ACC112 (cell line): ENCODE results near the gene PLD4.
"Not testable (repeated sequence)": the region's sequence is repeated elsewhere in the genome, so short reads cannot be mapped to it uniquely, and the experiment has no call there.

Source experiments
- H2AFZ ChIP-seq: fragments of 200-600 bp; sonication (generic); one replicate; pipeline ENCODE4 v1.6.0; 2017; ENCODE audit warnings: antibody characterized with exemption, low read length; ENCODE audit not compliant: unreplicated experiment
- H3K27ac ChIP-seq: fragments of 200-600 bp; sonication (generic); 2 replicates; pipeline ENCODE4 v1.5.1; 2014; ENCODE audit warnings: low read depth, mild to moderate bottlenecking, antibody characterized with exemption, low read length, moderate library complexity
- H3K27me3 ChIP-seq: fragments of 200-600 bp; sonication (generic); 2 replicates; pipeline ENCODE4 v1.6.1; 2014; ENCODE audit warnings: mild to moderate bottlenecking, antibody characterized with exemption, low read length, moderate library complexity, mixed read lengths; ENCODE audit not compliant: insufficient read depth
- H3K36me3 ChIP-seq: fragments of 200-600 bp; sonication (generic); 2 replicates; pipeline ENCODE4 v1.6.1; 2016; ENCODE audit warnings: mild to moderate bottlenecking, antibody characterized with exemption, low read length, moderate library complexity, mixed read lengths; ENCODE audit not compliant: insufficient read depth
- H3K4me1 ChIP-seq: fragments of 200-600 bp; sonication (generic); one replicate; pipeline ENCODE4 v1.6.1; 2016; ENCODE audit warnings: low read length, mixed read lengths; ENCODE audit not compliant: insufficient read depth, unreplicated experiment, control insufficient read depth
- H3K4me3 ChIP-seq: fragments of 200-600 bp; sonication (generic); 2 replicates; pipeline ENCODE4 v1.5.1; 2014; ENCODE audit warnings: mild to moderate bottlenecking, low read depth, low read length
- H3K79me2 ChIP-seq: fragments of 200-600 bp; sonication (generic); one replicate; pipeline ENCODE4 v1.6.0; 2016; ENCODE audit warnings: low read length; ENCODE audit not compliant: control insufficient read depth, unreplicated experiment, insufficient read depth

PLD4 gene

GRCh38 chr14:104880584-104881210 is 44.0 kb upstream of the PLD4 start:
- H3K27ac ChIP-seq = no peak overlapping the region

GRCh38 chr14:104881369-104881979 is 43.2 kb upstream of the PLD4 start:
- Histone ChIP-seq H3K36me3 (no peaks in the 10 kb centered on the region), H3K27ac (no peak overlapping the region), H3K4me1 (no peaks in the 10 kb centered on the region), H3K27me3 (no peaks in the 10 kb centered on the region), H3K4me3 (no peak overlapping the region), H3K79me2 (no peaks in the 10 kb centered on the region), H2AFZ (no peak overlapping the region)

More at GRCh38 chr14:104880584-104881210, 44.0 kb upstream of the PLD4 start:
- H3K27me3 ChIP-seq = no peaks in the 10 kb centered on the region
- no peak overlapping the region for H2AFZ ChIP-seq
- no peak overlapping the region for H3K4me3 ChIP-seq
- H3K36me3 ChIP-seq = peaks cover 3% of the 10 kb centered on the region; the same call in 1 of the 2 replicates
- H3K4me1 ChIP-seq = no peaks in the 10 kb centered on the region
- peaks cover 3% of the 10 kb centered on the region for H3K79me2 ChIP-seq

GRCh38 chr14:104882325-104882973 is 42.2 kb upstream of the PLD4 start:
- Histone ChIP-seq H3K36me3 (no peaks in the 10 kb centered on the region), H3K4me1 (no peaks in the 10 kb centered on the region), H2AFZ (no peak overlapping the region), H3K27me3 (no peaks in the 10 kb centered on the region), H3K27ac (no peak overlapping the region), H3K4me3 (no peak overlapping the region), H3K79me2 (no peaks in the 10 kb centered on the region)

- H3K4me3 ChIP-seq = no peak overlapping the region
- H3K27ac ChIP-seq = no peak overlapping the region
- no peak overlapping the region for H2AFZ ChIP-seq
- H3K4me1 ChIP-seq = no peaks in the 10 kb centered on the region
- H3K79me2 ChIP-seq = no peaks in the 10 kb centered on the region
- H3K27me3 ChIP-seq = no peaks in the 10 kb centered on the region
- H3K36me3 ChIP-seq = no peaks in the 10 kb centered on the region
Measured at GRCh38 chr14:104882991-104883660, 41.6 kb upstream of the PLD4 start.

- no peak overlapping the region for H3K27ac ChIP-seq
- H3K4me3 ChIP-seq = no peak overlapping the region
- no peaks in the 10 kb centered on the region; the same call in 1 of the 2 replicates for H3K36me3 ChIP-seq
- no peaks in the 10 kb centered on the region for H3K4me1 ChIP-seq
- H3K27me3 ChIP-seq = no peaks in the 10 kb centered on the region
- no peak overlapping the region for H2AFZ ChIP-seq
- no peaks in the 10 kb centered on the region for H3K79me2 ChIP-seq
Measured at GRCh38 chr14:104883681-104884361, 40.9 kb upstream of the PLD4 start.

- H2AFZ ChIP-seq, H3K27me3 ChIP-seq, H3K36me3 ChIP-seq, H3K27ac ChIP-seq, H3K4me3 ChIP-seq, H3K79me2 ChIP-seq, H3K4me1 ChIP-seq: not testable (repeated sequence)
Measured at GRCh38 chr14:104884381-104884780, 40.3 kb upstream of the PLD4 start.

GRCh38 chr14:104885031-104885972 is 39.4 kb upstream of the PLD4 start:
- Histone ChIP-seq H3K4me3 (no peak overlapping the region), H3K27me3 (no peaks in the 10 kb centered on the region), H2AFZ (no peak overlapping the region), H3K4me1 (no peaks in the 10 kb centered on the region), H3K27ac (no peak overlapping the region), H3K79me2 (no peaks in the 10 kb centered on the region), H3K36me3 (no peaks in the 10 kb centered on the region; the same call in 1 of the 2 replicates)

- H3K36me3 ChIP-seq = no peaks in the 10 kb centered on the region; the same call in 1 of the 2 replicates
- H2AFZ ChIP-seq = no peak overlapping the region
- H3K4me1 ChIP-seq = no peaks in the 10 kb centered on the region
- H3K27me3 ChIP-seq = no peaks in the 10 kb centered on the region
- H3K27ac ChIP-seq = no peak overlapping the region
- H3K79me2 ChIP-seq = no peaks in the 10 kb centered on the region
- H3K4me3 ChIP-seq = no peak overlapping the region
Measured at GRCh38 chr14:104885973-104886689, 38.5 kb upstream of the PLD4 start.
